H9 (cell line): ENCODE measurements around the gene INPP5E. TPM values are rescaled to one million over a fixed set of nuclear protein-coding genes. Genes with fewer than 3 reads are reported as not detected.

ENCODE experiments used
- DNase-seq: peaks from one replicate; pipeline ENCODE4 v3.0.0-alpha.2; 2017
- H2AFZ ChIP-seq: one replicate; pipeline ENCODE4 v1.6.1; 2013; ENCODE audit warnings: mild to moderate bottlenecking, low read length, control low read depth, moderate library complexity
- H2AK5ac ChIP-seq: 2 replicates; pipeline ENCODE4 v1.6.1; 2013; ENCODE audit warnings: low read length, control low read depth, mixed read lengths; ENCODE audit not compliant: insufficient read length
- H2BK120ac ChIP-seq: one replicate; pipeline ENCODE4 v1.6.1; 2013; ENCODE audit warnings: low read depth, mild to moderate bottlenecking, low read length, control low read depth, inconsistent platforms; ENCODE audit not compliant: poor library complexity, severe bottlenecking
- H2BK12ac ChIP-seq: 2 replicates; pipeline ENCODE4 v1.6.1; 2013; ENCODE audit warnings: low read length, control low read depth, mixed read lengths, low read depth; ENCODE audit not compliant: insufficient read length
- H2BK15ac ChIP-seq: 2 replicates; pipeline ENCODE4 v1.6.1; 2013; ENCODE audit warnings: low read depth, low read length, control low read depth
- H2BK20ac ChIP-seq: one replicate; pipeline ENCODE4 v1.6.1; 2013; ENCODE audit warnings: low read depth, mild to moderate bottlenecking, low read length, control low read depth, inconsistent platforms; ENCODE audit not compliant: poor library complexity, severe bottlenecking
- H2BK5ac ChIP-seq: 2 replicates; pipeline ENCODE4 v1.6.1; 2013; ENCODE audit warnings: low read length, control low read depth, mixed read lengths; ENCODE audit not compliant: insufficient read length
- H3K14ac ChIP-seq: 2 replicates; pipeline ENCODE4 v1.6.1; 2013; ENCODE audit warnings: low read length, control low read depth; ENCODE audit not compliant: insufficient read depth
- H3K18ac ChIP-seq: 2 replicates; pipeline ENCODE4 v1.6.1; 2013; ENCODE audit warnings: low read depth, mild to moderate bottlenecking, mixed read lengths, low read length, control low read depth; ENCODE audit not compliant: insufficient read length
- H3K23ac ChIP-seq: 2 replicates; pipeline ENCODE4 v1.6.1; 2013; ENCODE audit warnings: low read length, control low read depth, mixed read lengths, low read depth; ENCODE audit not compliant: insufficient read length
- H3K23me2 ChIP-seq: 2 replicates; pipeline ENCODE4 v1.6.1; 2013; ENCODE audit warnings: low read depth, mild to moderate bottlenecking, mixed read lengths, low read length, control low read depth; ENCODE audit not compliant: insufficient read length, poor library complexity, severe bottlenecking
- H3K27ac ChIP-seq: 2 replicates; pipeline ENCODE4 v1.5.1; 2013; ENCODE audit warnings: low read length, control low read depth, mixed read lengths, low read depth; ENCODE audit not compliant: insufficient read length
- H3K27me3 ChIP-seq: 2 replicates; pipeline ENCODE4 v1.6.1; 2013; ENCODE audit warnings: low read length, control low read depth, inconsistent platforms; ENCODE audit not compliant: insufficient read depth
- H3K4ac ChIP-seq: 2 replicates; pipeline ENCODE4 v1.6.1; 2013; ENCODE audit warnings: low read depth, mild to moderate bottlenecking, control low read depth, inconsistent platforms, low read length, moderate library complexity
- H3K4me1 ChIP-seq: 2 replicates; pipeline ENCODE4 v1.6.1; 2013; ENCODE audit warnings: low read length, control low read depth, inconsistent platforms; ENCODE audit not compliant: insufficient read depth
- H3K4me2 ChIP-seq: 2 replicates; pipeline ENCODE4 v1.6.1; 2013; ENCODE audit warnings: low read length, control low read depth, mixed read lengths; ENCODE audit not compliant: insufficient read length, insufficient read depth
- H3K56ac ChIP-seq: 2 replicates; pipeline ENCODE4 v1.6.1; 2013; ENCODE audit warnings: low read depth, mild to moderate bottlenecking, mixed read lengths, low read length, control low read depth; ENCODE audit not compliant: insufficient read length
- H3K79me1 ChIP-seq: 2 replicates; pipeline ENCODE4 v1.6.1; 2013; ENCODE audit warnings: low read depth, mild to moderate bottlenecking, moderate library complexity, low read length, control low read depth, inconsistent platforms; ENCODE audit not compliant: insufficient read depth, poor library complexity, severe bottlenecking
- H3K79me2 ChIP-seq: 2 replicates; pipeline ENCODE4 v1.6.1; 2013; ENCODE audit warnings: low read length, control low read depth, inconsistent platforms; ENCODE audit not compliant: insufficient read depth
- H3K9ac ChIP-seq: 2 replicates; pipeline ENCODE4 v1.6.1; 2013; ENCODE audit warnings: low read length, control low read depth, mixed read lengths; ENCODE audit not compliant: insufficient read length; ENCODE audit errors: extremely low read depth
- H3K9me3 ChIP-seq: one replicate; pipeline ENCODE4 v1.6.1; 2013; ENCODE audit warnings: low read depth, low read length, inconsistent platforms; ENCODE audit not compliant: control insufficient read depth
- H3T11ph ChIP-seq: one replicate; pipeline ENCODE4 v1.6.1; 2013; ENCODE audit warnings: mild to moderate bottlenecking, low read length, control low read depth, inconsistent platforms
- H4K20me1 ChIP-seq: one replicate; pipeline ENCODE4 v1.6.1; 2013; ENCODE audit not compliant: control insufficient read depth, insufficient read length, insufficient read depth
- H4K5ac ChIP-seq: 2 replicates; pipeline ENCODE4 v1.6.1; 2013; ENCODE audit warnings: low read depth, mild to moderate bottlenecking, mixed read lengths, low read length, control low read depth; ENCODE audit not compliant: insufficient read length
- H4K8ac ChIP-seq: replicated peaks from 2 replicates; pipeline ENCODE4 v1.6.1; 2013; ENCODE audit warnings: low read length, control low read depth, mixed read lengths, low read depth; ENCODE audit not compliant: insufficient read length
- H4K91ac ChIP-seq: 2 replicates; pipeline ENCODE4 v1.6.1; 2013; ENCODE audit warnings: low read depth, mild to moderate bottlenecking, moderate library complexity, mixed read lengths, low read length, control low read depth; ENCODE audit not compliant: insufficient read length
- H3K27ac Mint-ChIP-seq, 3 experiments: 2 replicates in 2 of 3; 3 replicates in 1 of 3; pipeline ENCODE4 v1.8.0; 2020 to 2021; ENCODE audit warnings: mixed read lengths in 3 of 3, mild to moderate bottlenecking in 1 of 3, moderate library complexity in 1 of 3
- H3K27me3 Mint-ChIP-seq: 2 replicates; pipeline ENCODE4 v1.8.0; 2021; ENCODE audit warnings: low read depth, mild to moderate bottlenecking, moderate library complexity, mixed read lengths
- H3K36me3 Mint-ChIP-seq, 3 experiments: 2 replicates in 2 of 3; 3 replicates in 1 of 3; pipeline ENCODE4 v1.8.0; 2020 to 2021; ENCODE audit warnings: low read depth in 3 of 3, mixed read lengths in 3 of 3; ENCODE audit not compliant: insufficient read depth in 1 of 3
- H3K4me1 Mint-ChIP-seq, 2 experiments: 2 replicates each; pipeline ENCODE4 v1.8.0; 2020; ENCODE audit warnings: mixed read lengths in 2 of 2
- H3K4me3 Mint-ChIP-seq, 2 experiments: 2 replicates in 1 of 2; 3 replicates in 1 of 2; pipeline ENCODE4 v1.8.0; 2020 to 2021; ENCODE audit warnings: mild to moderate bottlenecking in 2 of 2, mixed read lengths in 2 of 2, moderate library complexity in 1 of 2
- H3K9me3 Mint-ChIP-seq, 2 experiments: 2 replicates in 1 of 2; 3 replicates in 1 of 2; pipeline ENCODE4 v1.8.0; 2020; ENCODE audit warnings: mild to moderate bottlenecking in 2 of 2, mixed read lengths in 2 of 2, moderate library complexity in 1 of 2
- WGBS: extraction: QIAGEN DNeasy Blood & Tissue Kit; methylation state at CpG from one replicate; pipeline ENCODE4 v1.1.7; 2013; ENCODE audit warnings: missing lambda C conversion rate, low lambda C conversion rate, mixed read lengths; ENCODE audit not compliant: insufficient read length; ENCODE audit errors: extremely low coverage; 5-methylcytosine and 5-hydroxymethylcytosine counted together
- total RNA-seq: library from RNA; stranded (reverse); gene quantifications from 2 replicates; pipeline ENCODE4 v1.2.1, GENCODE V29; 2021
- TF ChIP-seq, protein P1 (sequence below): fragments of 200-600 bp; sonication (generic); conservative IDR thresholded peaks from 3 replicates; pipeline ENCODE4 v1.8.0; 2021; ENCODE audit warnings: antibody characterized with exemption, mild to moderate bottlenecking

INPP5E gene
- total RNA-seq, 1 experiment from 2014 or later: 21.0 TPM

DNA sequence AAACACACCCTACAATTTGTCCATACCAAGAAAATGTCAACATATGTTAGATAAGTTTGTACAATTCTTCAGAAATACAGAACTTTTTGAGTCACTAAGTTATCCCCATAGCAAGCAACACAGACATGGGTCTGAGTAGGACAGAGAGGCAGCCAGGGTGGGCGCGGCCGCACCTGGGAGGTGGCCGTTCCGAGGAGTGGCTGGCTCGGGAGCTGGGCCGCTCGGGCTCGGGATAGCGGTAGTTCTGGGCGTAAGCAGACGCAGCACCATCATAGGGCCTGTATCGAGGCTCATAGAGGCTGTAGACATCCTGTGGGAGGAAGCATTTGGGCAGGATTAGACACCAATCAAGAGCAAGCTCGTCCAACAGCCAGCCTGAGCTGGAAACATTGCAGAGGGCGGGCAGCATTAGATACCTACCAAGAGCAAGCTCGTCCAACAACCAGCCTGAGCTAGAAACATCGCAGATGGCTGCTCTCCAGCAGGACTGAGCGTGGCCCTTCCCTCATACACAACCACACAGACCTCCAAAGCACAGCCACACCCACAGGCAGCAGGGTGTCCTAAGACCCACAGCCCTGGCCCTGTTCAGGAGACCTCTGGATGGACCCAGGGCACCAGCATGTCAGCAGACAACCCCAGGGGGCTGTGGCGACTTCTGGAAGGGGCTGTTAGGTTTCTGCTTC lies 32.3 kb upstream of the INPP5E start:
- no peak overlapping the region for H2BK120ac ChIP-seq
- TF ChIP-seq, protein P1, sequence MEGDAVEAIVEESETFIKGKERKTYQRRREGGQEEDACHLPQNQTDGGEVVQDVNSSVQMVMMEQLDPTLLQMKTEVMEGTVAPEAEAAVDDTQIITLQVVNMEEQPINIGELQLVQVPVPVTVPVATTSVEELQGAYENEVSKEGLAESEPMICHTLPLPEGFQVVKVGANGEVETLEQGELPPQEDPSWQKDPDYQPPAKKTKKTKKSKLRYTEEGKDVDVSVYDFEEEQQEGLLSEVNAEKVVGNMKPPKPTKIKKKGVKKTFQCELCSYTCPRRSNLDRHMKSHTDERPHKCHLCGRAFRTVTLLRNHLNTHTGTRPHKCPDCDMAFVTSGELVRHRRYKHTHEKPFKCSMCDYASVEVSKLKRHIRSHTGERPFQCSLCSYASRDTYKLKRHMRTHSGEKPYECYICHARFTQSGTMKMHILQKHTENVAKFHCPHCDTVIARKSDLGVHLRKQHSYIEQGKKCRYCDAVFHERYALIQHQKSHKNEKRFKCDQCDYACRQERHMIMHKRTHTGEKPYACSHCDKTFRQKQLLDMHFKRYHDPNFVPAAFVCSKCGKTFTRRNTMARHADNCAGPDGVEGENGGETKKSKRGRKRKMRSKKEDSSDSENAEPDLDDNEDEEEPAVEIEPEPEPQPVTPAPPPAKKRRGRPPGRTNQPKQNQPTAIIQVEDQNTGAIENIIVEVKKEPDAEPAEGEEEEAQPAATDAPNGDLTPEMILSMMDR: no peak
- Mint-ChIP-seq H3K27me3 (no peaks in the 10 kb centered on the region), H3K27ac (no peak overlapping the region), H3K4me1 (no peaks in the 10 kb centered on the region), H3K9me3 (no peaks in the 10 kb centered on the region), H3K36me3 (peaks cover 32 to 86% (median 79%) of the 10 kb centered on the region in 3 experiments; a peak in 6 of 7 replicates), H3K4me3 (no peak overlapping the region)
- H3K56ac ChIP-seq: no peak overlapping the region
- no peaks in the 10 kb centered on the region for H3K9me3 ChIP-seq
- peaks cover 29% of the 10 kb centered on the region for H3K79me1 ChIP-seq
- DNase-seq: no peak
- H2AK5ac ChIP-seq: no peak overlapping the region
- H3K27me3 ChIP-seq: no peaks in the 10 kb centered on the region
- H2AFZ ChIP-seq: no peak overlapping the region
- no peaks in the 10 kb centered on the region for H4K20me1 ChIP-seq
- H3K14ac ChIP-seq: no peak overlapping the region
- H4K5ac ChIP-seq: no peak overlapping the region
- no peak overlapping the region for H3K9ac ChIP-seq
- H2BK20ac ChIP-seq: no peak overlapping the region
- H3K18ac ChIP-seq: no peak overlapping the region
- H3K79me2 ChIP-seq: peaks cover 21% of the 10 kb centered on the region; the same call in 1 of the 2 replicates
- no peak overlapping the region for H3K4me2 ChIP-seq
- H3K27ac ChIP-seq: no peak overlapping the region
- no CpG with 5 or more reads among the region's 19 CpGs for WGBS
- H3T11ph ChIP-seq: no peak overlapping the region
- H2BK12ac ChIP-seq: no peak overlapping the region
- no peak overlapping the region for H4K8ac ChIP-seq
- no peak overlapping the region for H3K4ac ChIP-seq
- H2BK15ac ChIP-seq: no peak overlapping the region
- H4K91ac ChIP-seq: no peak overlapping the region
- H2BK5ac ChIP-seq: no peak overlapping the region
- H3K23me2 ChIP-seq: no peaks in the 10 kb centered on the region
- no peak overlapping the region for H3K23ac ChIP-seq
- H3K4me1 ChIP-seq: no peaks in the 10 kb centered on the region
